Gastrocnemius medialis (tissue), 4 donors: Measurements from ENCODE around the gene DTNA.

ENCODE experiments used
- CTCF ChIP-seq, 5 experiments: fragments of 450-650 bp in 3 of 5; fragments of 200-600 bp in 2 of 5; sonication (generic) in 2 of 5; IDR thresholded peaks in 4 of 5; conservative IDR thresholded peaks in 1 of 5; 1 replicate in 4 of 5; 2 replicates in 1 of 5; pipeline ENCODE4 v1.5.1; 2016 to 2019; ENCODE audit warnings: antibody characterized with exemption in 5 of 5, mild to moderate bottlenecking in 3 of 5, moderate library complexity in 3 of 5
- POLR2A ChIP-seq, 2 donors: fragments of 450-650 bp; IDR thresholded peaks; one replicate each; pipeline ENCODE4 v1.6.1; 2017; ENCODE audit warnings: antibody characterized with exemption in 2 of 2, mild to moderate bottlenecking in 2 of 2, moderate library complexity in 2 of 2

GRCh38 chr18:34887881-34888580, 177.9 kb downstream of the DTNA start:
- TF ChIP-seq POLR2A (IDR thresholded peaks at IDR 0.05) = no peak
- TF ChIP-seq CTCF (IDR thresholded peaks at IDR 0.05 in 4 of 5, conservative IDR thresholded peaks at IDR 0.05 in 1 of 5) = no peak
